HEK293 (cell line): ENCODE results near the gene PTPN9.

Experiments used
- GLIS1 ChIP-seq: fragments of 450-650 bp; formaldehyde crosslinking; IDR thresholded peaks from 2 replicates; pipeline ENCODE4 v1.5.1; 2016; ENCODE audit warnings: missing biosample characterization, missing genetic modification characterization
- HOXD13 ChIP-seq: sonication (generic); formaldehyde crosslinking; IDR thresholded peaks from 2 replicates; pipeline ENCODE4 v1.8.0; 2022; ENCODE audit warnings: missing genetic modification reagents, borderline replicate concordance
- REPIN1 ChIP-seq: fragments of 450-650 bp; formaldehyde crosslinking; IDR thresholded peaks from 2 replicates; pipeline ENCODE4 v1.5.1; 2017; ENCODE audit warnings: missing biosample characterization, missing genetic modification characterization, low read depth
- SCRT2 ChIP-seq: fragments of 450-650 bp; formaldehyde crosslinking; IDR thresholded peaks from 2 replicates; pipeline ENCODE4 v1.5.1; 2016; ENCODE audit warnings: missing biosample characterization, missing genetic modification characterization
- SETDB1 ChIP-seq: IDR thresholded peaks from one replicate; pipeline ENCODE4 v1.6.1; 2017; ENCODE audit warnings: mild to moderate bottlenecking, low read length, moderate library complexity, mixed read lengths; ENCODE audit not compliant: insufficient read length
- TRIM28 ChIP-seq: IDR thresholded peaks from 2 replicates; pipeline ENCODE4 v1.6.1; 2011; ENCODE audit warnings: low read length, control low read depth, borderline replicate concordance
- ZBTB21 ChIP-seq: fragments of 450-650 bp; formaldehyde crosslinking; IDR thresholded peaks from 2 replicates; pipeline ENCODE4 v1.5.1; 2017; ENCODE audit warnings: missing biosample characterization, missing genetic modification characterization
- ZFP69B ChIP-seq: fragments of 450-650 bp; formaldehyde crosslinking; IDR thresholded peaks from 2 replicates; pipeline ENCODE4 v1.5.1; 2016; ENCODE audit warnings: missing biosample characterization, missing genetic modification characterization
- ZNF211 ChIP-seq: fragments of 450-650 bp; formaldehyde crosslinking; IDR thresholded peaks from 2 replicates; pipeline ENCODE4 v1.5.1; 2016; ENCODE audit warnings: low read depth, missing biosample characterization, missing genetic modification characterization
- ZNF48 ChIP-seq: fragments of 450-650 bp; formaldehyde crosslinking; IDR thresholded peaks from 2 replicates; pipeline ENCODE4 v1.5.1; 2016; ENCODE audit warnings: missing biosample characterization, missing genetic modification characterization
- ZNF501 ChIP-seq: fragments of 450-650 bp; formaldehyde crosslinking; IDR thresholded peaks from 2 replicates; pipeline ENCODE4 v1.5.1; 2016; ENCODE audit warnings: missing biosample characterization, missing genetic modification characterization
- ZNF510 ChIP-seq: fragments of 450-650 bp; formaldehyde crosslinking; IDR thresholded peaks from 2 replicates; pipeline ENCODE4 v1.5.1; 2018; ENCODE audit warnings: mild to moderate bottlenecking, missing genetic modification characterization, missing biosample characterization; ENCODE audit not compliant: insufficient replicate concordance
- ZNF530 ChIP-seq: fragments of 450-650 bp; formaldehyde crosslinking; IDR thresholded peaks from 2 replicates; pipeline ENCODE4 v1.5.1; 2016; ENCODE audit warnings: low read depth, missing biosample characterization, missing genetic modification characterization
- ZNF560 ChIP-seq: fragments of 450-650 bp; formaldehyde crosslinking; IDR thresholded peaks from 2 replicates; pipeline ENCODE4 v1.5.1; 2017; ENCODE audit warnings: missing biosample characterization, missing genetic modification characterization, borderline replicate concordance
- ZNF660 ChIP-seq: fragments of 450-650 bp; IDR thresholded peaks from 2 replicates; pipeline ENCODE4 v1.5.1; 2018; ENCODE audit warnings: missing biosample characterization, mild to moderate bottlenecking, missing genetic modification characterization
- ZNF664 ChIP-seq: fragments of 450-650 bp; formaldehyde crosslinking; IDR thresholded peaks from 2 replicates; pipeline ENCODE4 v1.5.1; 2016; ENCODE audit warnings: missing biosample characterization, missing genetic modification characterization
- ZNF677 ChIP-seq: fragments of 450-650 bp; IDR thresholded peaks from 2 replicates; pipeline ENCODE4 v1.5.0; 2018; ENCODE audit warnings: missing biosample characterization, mild to moderate bottlenecking, missing genetic modification characterization, moderate library complexity
- ZNF707 ChIP-seq: fragments of 450-650 bp; formaldehyde crosslinking; IDR thresholded peaks from 2 replicates; pipeline ENCODE4 v1.5.1; 2016; ENCODE audit warnings: missing biosample characterization, missing genetic modification characterization
- ZNF768 ChIP-seq: fragments of 450-650 bp; formaldehyde crosslinking; IDR thresholded peaks from 2 replicates; pipeline ENCODE4 v1.5.1; 2018; ENCODE audit warnings: missing biosample characterization, mild to moderate bottlenecking, missing genetic modification characterization
- ZXDB ChIP-seq: fragments of 450-650 bp; formaldehyde crosslinking; IDR thresholded peaks from 2 replicates; pipeline ENCODE4 v1.5.1; 2016; ENCODE audit warnings: missing biosample characterization, missing genetic modification characterization
- TF ChIP-seq, protein P1 (sequence below): fragments of 450-650 bp; formaldehyde crosslinking; IDR thresholded peaks from 2 replicates; pipeline ENCODE4 v1.5.1; 2017; ENCODE audit warnings: missing biosample characterization, missing genetic modification characterization
- TF ChIP-seq, protein P2 (sequence below): fragments of 450-650 bp; formaldehyde crosslinking; IDR thresholded peaks from 2 replicates; pipeline ENCODE4 v1.5.1; 2016; ENCODE audit warnings: missing biosample characterization, missing genetic modification characterization
- TF ChIP-seq, protein P3 (sequence below): fragments of 450-650 bp; formaldehyde crosslinking; optimal IDR thresholded peaks from 2 replicates; pipeline ENCODE3; 2016; ENCODE audit warnings: missing biosample characterization, mild to moderate bottlenecking, missing genetic modification characterization
- TF ChIP-seq, protein P4 (sequence below): fragments of 450-650 bp; formaldehyde crosslinking; IDR thresholded peaks from 2 replicates; pipeline ENCODE4 v1.5.1; 2017; ENCODE audit warnings: missing biosample characterization, missing genetic modification characterization
- TF ChIP-seq, protein P5 (sequence below): fragments of 450-650 bp; formaldehyde crosslinking; IDR thresholded peaks from 2 replicates; pipeline ENCODE4 v1.5.1; 2016; ENCODE audit warnings: missing biosample characterization, missing genetic modification characterization, low read depth
- TF ChIP-seq, protein P6 (sequence below): fragments of 450-650 bp; formaldehyde crosslinking; IDR thresholded peaks from 2 replicates; pipeline ENCODE4 v1.5.1; 2017; ENCODE audit warnings: missing biosample characterization, missing genetic modification characterization
- TF ChIP-seq, protein P7 (sequence below): fragments of 450-650 bp; formaldehyde crosslinking; IDR thresholded peaks from 2 replicates; pipeline ENCODE4 v1.5.1; 2017; ENCODE audit warnings: missing biosample characterization, mild to moderate bottlenecking, missing genetic modification characterization, moderate library complexity

Gene PTPN9

DNA sequence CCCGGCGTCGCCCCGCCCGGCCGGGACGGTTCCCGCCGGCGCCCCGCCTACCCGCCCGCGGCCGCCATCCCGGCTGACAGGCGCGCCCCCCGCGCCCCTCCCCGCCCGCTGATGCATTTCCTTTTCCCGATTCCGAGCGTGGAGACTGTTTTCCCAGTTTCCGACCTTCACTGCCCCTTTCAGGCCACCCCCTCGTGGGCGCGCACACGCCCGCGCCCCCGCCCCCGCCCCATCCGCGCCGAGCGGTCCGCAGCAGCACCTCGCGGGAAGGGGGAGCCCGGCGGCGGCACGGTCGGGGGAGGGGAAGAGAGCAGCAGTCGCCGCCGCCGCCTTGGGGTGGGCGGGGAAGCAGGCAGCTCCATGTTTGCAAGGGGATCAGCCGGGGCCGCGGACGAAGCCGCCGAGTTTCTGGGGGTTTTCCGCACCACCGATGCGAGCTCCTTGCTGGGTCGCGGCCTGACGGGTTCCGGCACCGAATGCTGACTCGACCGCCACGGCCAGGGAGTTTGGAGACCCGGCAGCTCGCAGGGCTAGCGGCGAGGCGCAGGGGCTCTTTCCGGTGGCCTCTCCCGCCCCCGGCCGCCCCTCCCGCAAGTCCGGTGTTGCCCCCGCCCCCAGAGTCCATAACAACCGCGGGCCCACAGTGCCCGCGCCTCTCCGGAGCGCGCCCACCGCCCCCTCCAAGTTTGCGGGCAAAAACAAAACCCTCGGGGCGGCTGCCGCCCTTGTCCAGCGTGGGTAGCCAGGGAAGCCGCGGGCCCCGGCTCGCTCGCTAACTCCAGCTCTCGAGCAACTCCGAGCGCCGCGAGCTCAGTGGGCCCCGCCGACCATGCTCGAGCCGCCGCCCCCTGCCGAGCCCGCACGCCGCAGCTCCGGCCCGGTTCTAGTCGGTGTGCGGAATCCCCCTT is 124.4 kb downstream of the PTPN9 start (continued):
- TF ChIP-seq ZNF501 (tag by site-specific recombination) (no peak), TRIM28 (no peak), ZNF664 (tag by site-specific recombination) (no peak), ZFP69B (peak; percentile 98), ZNF48 (tag by site-specific recombination) (no peak), SETDB1 (no peak), ZNF707 (tag by site-specific recombination) (no peak), HOXD13 (no peak), ZNF211 (tag by site-specific recombination) (no peak), SCRT2 (tag by site-specific recombination) (no peak), REPIN1 (tag by site-specific recombination) (no peak), ZBTB21 (no peak), ZNF530 (no peak), ZNF768 (no peak), ZXDB (peak; percentile 92), ZNF677 (tag by site-specific recombination) (no peak), GLIS1 (tag by site-specific recombination) (peak; percentile 75), ZNF660 (tag by site-specific recombination) (no peak), ZNF560 (no peak), ZNF510 (no peak)
- TF ChIP-seq, protein P1, sequence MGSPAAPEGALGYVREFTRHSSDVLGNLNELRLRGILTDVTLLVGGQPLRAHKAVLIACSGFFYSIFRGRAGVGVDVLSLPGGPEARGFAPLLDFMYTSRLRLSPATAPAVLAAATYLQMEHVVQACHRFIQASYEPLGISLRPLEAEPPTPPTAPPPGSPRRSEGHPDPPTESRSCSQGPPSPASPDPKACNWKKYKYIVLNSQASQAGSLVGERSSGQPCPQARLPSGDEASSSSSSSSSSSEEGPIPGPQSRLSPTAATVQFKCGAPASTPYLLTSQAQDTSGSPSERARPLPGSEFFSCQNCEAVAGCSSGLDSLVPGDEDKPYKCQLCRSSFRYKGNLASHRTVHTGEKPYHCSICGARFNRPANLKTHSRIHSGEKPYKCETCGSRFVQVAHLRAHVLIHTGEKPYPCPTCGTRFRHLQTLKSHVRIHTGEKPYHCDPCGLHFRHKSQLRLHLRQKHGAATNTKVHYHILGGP (tag by site-specific recombination): no peak
- TF ChIP-seq, protein P2, sequence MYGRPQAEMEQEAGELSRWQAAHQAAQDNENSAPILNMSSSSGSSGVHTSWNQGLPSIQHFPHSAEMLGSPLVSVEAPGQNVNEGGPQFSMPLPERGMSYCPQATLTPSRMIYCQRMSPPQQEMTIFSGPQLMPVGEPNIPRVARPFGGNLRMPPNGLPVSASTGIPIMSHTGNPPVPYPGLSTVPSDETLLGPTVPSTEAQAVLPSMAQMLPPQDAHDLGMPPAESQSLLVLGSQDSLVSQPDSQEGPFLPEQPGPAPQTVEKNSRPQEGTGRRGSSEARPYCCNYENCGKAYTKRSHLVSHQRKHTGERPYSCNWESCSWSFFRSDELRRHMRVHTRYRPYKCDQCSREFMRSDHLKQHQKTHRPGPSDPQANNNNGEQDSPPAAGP: peak; percentile 85; the same call in 1 of the 2 replicates
- TF ChIP-seq, protein P3, sequence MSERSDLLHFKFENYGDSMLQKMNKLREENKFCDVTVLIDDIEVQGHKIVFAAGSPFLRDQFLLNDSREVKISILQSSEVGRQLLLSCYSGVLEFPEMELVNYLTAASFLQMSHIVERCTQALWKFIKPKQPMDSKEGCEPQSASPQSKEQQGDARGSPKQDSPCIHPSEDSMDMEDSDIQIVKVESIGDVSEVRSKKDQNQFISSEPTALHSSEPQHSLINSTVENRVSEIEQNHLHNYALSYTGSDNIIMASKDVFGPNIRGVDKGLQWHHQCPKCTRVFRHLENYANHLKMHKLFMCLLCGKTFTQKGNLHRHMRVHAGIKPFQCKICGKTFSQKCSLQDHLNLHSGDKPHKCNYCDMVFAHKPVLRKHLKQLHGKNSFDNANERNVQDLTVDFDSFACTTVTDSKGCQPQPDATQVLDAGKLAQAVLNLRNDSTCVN: peak; percentile 92
- TF ChIP-seq, protein P4, sequence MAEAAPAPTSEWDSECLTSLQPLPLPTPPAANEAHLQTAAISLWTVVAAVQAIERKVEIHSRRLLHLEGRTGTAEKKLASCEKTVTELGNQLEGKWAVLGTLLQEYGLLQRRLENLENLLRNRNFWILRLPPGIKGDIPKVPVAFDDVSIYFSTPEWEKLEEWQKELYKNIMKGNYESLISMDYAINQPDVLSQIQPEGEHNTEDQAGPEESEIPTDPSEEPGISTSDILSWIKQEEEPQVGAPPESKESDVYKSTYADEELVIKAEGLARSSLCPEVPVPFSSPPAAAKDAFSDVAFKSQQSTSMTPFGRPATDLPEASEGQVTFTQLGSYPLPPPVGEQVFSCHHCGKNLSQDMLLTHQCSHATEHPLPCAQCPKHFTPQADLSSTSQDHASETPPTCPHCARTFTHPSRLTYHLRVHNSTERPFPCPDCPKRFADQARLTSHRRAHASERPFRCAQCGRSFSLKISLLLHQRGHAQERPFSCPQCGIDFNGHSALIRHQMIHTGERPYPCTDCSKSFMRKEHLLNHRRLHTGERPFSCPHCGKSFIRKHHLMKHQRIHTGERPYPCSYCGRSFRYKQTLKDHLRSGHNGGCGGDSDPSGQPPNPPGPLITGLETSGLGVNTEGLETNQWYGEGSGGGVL (tag by site-specific recombination): peak; percentile 56
- TF ChIP-seq, protein P5, sequence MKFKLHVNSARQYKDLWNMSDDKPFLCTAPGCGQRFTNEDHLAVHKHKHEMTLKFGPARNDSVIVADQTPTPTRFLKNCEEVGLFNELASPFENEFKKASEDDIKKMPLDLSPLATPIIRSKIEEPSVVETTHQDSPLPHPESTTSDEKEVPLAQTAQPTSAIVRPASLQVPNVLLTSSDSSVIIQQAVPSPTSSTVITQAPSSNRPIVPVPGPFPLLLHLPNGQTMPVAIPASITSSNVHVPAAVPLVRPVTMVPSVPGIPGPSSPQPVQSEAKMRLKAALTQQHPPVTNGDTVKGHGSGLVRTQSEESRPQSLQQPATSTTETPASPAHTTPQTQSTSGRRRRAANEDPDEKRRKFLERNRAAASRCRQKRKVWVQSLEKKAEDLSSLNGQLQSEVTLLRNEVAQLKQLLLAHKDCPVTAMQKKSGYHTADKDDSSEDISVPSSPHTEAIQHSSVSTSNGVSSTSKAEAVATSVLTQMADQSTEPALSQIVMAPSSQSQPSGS: no peak
- TF ChIP-seq, protein P6, sequence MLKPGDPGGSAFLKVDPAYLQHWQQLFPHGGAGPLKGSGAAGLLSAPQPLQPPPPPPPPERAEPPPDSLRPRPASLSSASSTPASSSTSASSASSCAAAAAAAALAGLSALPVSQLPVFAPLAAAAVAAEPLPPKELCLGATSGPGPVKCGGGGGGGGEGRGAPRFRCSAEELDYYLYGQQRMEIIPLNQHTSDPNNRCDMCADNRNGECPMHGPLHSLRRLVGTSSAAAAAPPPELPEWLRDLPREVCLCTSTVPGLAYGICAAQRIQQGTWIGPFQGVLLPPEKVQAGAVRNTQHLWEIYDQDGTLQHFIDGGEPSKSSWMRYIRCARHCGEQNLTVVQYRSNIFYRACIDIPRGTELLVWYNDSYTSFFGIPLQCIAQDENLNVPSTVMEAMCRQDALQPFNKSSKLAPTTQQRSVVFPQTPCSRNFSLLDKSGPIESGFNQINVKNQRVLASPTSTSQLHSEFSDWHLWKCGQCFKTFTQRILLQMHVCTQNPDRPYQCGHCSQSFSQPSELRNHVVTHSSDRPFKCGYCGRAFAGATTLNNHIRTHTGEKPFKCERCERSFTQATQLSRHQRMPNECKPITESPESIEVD (tag by site-specific recombination): no peak
- TF ChIP-seq, protein P7, sequence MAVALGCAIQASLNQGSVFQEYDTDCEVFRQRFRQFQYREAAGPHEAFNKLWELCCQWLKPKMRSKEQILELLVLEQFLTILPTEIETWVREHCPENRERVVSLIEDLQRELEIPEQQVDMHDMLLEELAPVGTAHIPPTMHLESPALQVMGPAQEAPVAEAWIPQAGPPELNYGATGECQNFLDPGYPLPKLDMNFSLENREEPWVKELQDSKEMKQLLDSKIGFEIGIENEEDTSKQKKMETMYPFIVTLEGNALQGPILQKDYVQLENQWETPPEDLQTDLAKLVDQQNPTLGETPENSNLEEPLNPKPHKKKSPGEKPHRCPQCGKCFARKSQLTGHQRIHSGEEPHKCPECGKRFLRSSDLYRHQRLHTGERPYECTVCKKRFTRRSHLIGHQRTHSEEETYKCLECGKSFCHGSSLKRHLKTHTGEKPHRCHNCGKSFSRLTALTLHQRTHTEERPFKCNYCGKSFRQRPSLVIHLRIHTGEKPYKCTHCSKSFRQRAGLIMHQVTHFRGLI (tag by site-specific recombination): no peak
